Posterior vena cava (tissue), 2 donors: Measurements from ENCODE around the gene REXO4. TPM values are rescaled to one million over a fixed set of nuclear protein-coding genes. Genes with fewer than 3 reads are reported as not detected.

Experiments
- DNase-seq: peaks from one replicate; pipeline ENCODE4 v3.0.0-alpha.2; 2020; ENCODE audit warnings: low spot score
- intact Hi-C, 2 donors: fragments of 100-400 bp; cut with DNase I; formaldehyde crosslinking; loops; one replicate each; pipeline versions ENCODE4 v1.14.1 to v1.14.2; 2022 to 2023
- long read RNA-seq, 2 donors: library from polyadenylated mRNA; unstranded; transcript quantifications; one replicate each; pipeline ENCODE4 v2.0.0, GENCODE V29; 2020 to 2021
- total RNA-seq, 2 donors: library from RNA; stranded (reverse); fragmentation: NEBNext Ultra II Directional; extraction: Animal tissue kit (Norgen Biotek cat#: 25700); gene quantifications; one replicate each; pipeline ENCODE4 v1.2.1, GENCODE V29; 2021
- donor health status: DM: yes; HTN: yes; CAD: no.
- donor health status: DM: yes; HTN: yes; CAD: no.

Gene REXO4, protein sequence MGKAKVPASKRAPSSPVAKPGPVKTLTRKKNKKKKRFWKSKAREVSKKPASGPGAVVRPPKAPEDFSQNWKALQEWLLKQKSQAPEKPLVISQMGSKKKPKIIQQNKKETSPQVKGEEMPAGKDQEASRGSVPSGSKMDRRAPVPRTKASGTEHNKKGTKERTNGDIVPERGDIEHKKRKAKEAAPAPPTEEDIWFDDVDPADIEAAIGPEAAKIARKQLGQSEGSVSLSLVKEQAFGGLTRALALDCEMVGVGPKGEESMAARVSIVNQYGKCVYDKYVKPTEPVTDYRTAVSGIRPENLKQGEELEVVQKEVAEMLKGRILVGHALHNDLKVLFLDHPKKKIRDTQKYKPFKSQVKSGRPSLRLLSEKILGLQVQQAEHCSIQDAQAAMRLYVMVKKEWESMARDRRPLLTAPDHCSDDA
- total RNA-seq, result 10 to 100 TPM; 10.4 to 11.1 TPM
- long read RNA-seq, donor 1, partial matches to known transcripts, result 0 of 6 reads
- long read RNA-seq, donor 1, other reads (novel, unspliced or antisense), result 3 of 6 reads
- long read RNA-seq, donor 2, transcript REXO4-202 (8 exons, 2,360 nt), result major isoform, 7 of 17 reads
- long read RNA-seq, donor 2, partial matches to known transcripts, result 3 of 17 reads
- long read RNA-seq, donor 2, other reads (novel, unspliced or antisense), result 7 of 17 reads

GRCh38 chr9:133417541-133418461 lies at the start of gene REXO4:
TSS of gene REXO4 (minus strand) at chr9:133418010. CDS start at chr9:133417844, 166 bp downstream.
- intact Hi-C loops, result loop anchor here in 1 of 2 donors (1.0 to 5.0 kb wide), 2 partner anchors 34 to 610 kb away; partner anchors contain the start of gene BRD3OS
- DNase-seq, result peak; percentile 95

GRCh38 chr9:133467101-133467500 lies 49.3 kb upstream of the REXO4 start:
- DNase-seq, result no peak
- intact Hi-C loops, result no loop called here

DNA sequence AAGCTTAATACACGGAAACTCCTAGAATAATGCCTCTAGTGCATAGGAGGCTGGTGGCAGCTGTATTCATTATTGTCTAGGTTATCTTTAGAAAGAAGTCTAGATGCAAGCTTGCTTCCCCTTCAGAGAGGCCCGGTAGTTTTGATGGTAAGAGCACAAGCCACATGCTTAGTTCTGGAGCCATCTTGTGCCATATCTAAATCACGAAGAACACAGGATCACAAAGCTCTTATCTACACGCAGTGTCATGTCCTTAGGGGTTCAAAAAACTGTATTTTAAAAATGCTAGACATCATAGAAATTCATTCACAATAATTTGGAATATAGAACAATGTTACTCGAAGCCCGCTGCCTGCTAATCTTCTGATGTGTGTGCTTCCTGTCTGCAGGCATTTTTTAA lies 48.2 kb upstream of the REXO4 start:
- intact Hi-C loops, result no loop called here
- DNase-seq, result no peak

- intact Hi-C loops, result no loop called here
- DNase-seq, result no peak
Measured at GRCh38 chr9:133464638-133465037, 46.8 kb upstream of the REXO4 start.

DNA sequence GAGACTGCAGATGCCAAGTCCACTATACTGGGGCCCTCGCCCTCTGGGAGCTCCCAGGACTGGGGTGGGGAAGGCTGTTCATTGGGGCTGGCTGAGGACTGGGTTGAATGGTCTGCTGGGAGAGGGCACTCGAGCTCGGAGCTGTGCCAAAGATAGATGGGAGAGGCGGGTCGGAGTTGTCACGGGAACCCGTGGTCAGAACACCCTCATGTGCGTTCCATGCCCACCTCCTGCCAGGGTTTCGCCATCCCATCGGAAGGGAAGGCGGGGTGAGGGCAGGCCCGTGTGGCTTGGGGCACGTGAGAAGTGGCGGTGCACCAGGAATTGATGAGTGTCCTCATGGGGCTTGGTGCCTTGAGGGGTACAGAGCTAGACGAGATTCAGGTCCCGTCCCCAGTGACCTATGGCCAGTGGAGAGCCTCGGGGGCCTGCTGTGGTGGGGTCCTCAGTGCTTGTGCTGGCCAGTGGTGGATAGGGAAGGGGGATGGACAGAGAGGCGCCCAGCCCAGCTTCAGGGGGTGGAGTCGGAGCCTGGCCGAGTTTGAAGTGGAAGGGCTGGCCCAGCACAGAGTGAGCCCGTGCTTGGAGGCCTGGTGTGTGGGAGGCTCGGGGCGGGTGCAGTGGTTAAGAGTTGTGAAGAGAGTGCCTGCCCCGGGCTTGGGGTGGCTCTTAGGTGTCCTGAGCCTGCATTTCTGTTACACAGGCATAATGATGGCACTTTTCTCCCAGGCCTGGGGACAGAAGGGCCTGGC lies 46.2 kb upstream of the REXO4 start:
- intact Hi-C loops, result no loop called here
- DNase-seq, result no peak

DNA sequence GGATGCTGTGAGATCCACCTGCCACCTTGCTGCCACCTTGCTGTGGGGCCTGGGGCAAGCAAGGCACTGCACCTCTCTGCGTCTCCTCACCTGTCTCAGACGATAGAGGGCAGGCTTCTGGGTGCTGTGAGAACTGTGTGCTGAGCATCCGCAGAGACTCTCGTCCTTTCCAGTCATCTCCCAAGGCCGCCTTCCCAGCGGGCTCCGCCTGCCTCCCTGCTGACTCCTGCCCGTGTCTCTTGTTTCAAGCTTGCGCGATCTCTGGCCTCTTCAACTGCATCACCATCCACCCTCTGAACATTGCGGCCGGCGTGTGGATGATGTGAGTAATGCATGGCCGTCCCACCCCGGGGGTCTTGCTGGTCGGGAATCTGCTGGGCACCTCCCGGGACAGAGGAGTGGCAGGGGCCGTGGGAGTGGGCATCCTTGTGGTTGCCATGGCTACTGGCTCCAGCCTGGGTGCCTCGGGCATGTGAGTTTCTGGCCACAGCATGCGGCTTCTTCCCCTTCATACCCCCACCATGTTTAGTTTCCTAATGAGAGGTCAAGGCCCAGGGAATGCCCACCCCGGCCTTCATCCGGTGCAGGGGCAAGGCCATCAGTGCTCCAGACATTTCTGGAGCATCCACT lies 45.5 kb upstream of the REXO4 start:
- DNase-seq, result no peak
- intact Hi-C loops, result no loop called here

DNA sequence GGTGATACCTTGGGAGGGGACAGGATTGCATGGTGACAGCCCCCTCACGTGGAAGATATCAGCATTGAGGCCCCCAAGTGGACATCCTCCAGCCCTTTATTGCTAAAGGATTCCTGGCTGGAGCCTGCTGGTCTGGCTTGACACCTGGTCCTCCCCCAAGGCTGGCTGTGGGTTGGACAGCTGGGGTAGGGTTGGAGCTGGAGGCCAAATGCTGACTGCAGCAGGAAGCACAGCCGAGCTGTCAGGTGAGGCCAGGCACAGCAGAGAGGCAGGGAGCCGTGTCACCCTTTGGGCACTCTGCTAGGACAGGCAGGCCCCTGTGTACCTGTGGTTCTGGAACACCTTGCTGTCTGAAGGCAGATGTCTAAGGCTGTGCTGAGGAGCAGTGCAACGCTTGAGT lies 44.2 kb upstream of the REXO4 start:
- no peak for DNase-seq
- intact Hi-C loops, result no loop called here

DNA sequence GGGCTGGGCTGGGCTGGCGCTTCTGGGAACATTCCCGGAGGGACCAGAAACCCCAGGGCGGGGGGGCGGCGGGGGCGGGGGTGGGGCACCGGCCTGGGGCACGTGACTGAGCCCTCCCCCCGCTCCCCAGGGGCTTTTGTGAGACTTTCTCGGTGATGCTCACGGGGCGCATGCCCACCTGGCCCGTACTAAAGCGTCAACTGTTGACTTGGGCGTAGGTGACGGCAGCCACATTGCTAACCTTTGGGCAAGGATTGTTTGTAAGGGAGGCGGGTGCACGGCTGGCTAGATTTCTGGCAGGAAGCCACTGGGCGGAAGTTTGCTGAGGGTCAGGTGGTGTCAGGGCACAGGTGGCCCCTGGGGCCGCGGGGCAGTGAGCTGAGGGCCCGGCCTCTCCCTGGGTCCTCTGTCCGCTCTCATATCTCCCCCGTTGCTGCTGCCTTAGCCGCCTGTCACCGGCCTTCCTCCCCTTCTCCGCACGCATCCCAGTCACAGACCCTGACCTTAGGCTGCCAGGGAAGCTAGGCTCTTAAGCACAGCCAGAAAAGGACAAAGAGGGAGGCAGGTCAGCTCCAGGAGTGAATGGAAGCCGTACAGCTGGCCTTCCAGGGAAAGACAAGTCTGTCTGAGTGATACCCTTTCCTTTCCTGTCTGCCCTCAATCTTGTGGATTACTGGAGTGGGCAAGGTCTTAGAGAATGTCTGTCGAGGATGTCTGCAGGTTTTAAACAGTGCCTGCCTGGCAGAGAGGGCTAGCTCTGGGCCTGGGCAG lies 42.8 kb upstream of the REXO4 start:
- intact Hi-C loops, result no loop called here
- no peak for DNase-seq

DNA sequence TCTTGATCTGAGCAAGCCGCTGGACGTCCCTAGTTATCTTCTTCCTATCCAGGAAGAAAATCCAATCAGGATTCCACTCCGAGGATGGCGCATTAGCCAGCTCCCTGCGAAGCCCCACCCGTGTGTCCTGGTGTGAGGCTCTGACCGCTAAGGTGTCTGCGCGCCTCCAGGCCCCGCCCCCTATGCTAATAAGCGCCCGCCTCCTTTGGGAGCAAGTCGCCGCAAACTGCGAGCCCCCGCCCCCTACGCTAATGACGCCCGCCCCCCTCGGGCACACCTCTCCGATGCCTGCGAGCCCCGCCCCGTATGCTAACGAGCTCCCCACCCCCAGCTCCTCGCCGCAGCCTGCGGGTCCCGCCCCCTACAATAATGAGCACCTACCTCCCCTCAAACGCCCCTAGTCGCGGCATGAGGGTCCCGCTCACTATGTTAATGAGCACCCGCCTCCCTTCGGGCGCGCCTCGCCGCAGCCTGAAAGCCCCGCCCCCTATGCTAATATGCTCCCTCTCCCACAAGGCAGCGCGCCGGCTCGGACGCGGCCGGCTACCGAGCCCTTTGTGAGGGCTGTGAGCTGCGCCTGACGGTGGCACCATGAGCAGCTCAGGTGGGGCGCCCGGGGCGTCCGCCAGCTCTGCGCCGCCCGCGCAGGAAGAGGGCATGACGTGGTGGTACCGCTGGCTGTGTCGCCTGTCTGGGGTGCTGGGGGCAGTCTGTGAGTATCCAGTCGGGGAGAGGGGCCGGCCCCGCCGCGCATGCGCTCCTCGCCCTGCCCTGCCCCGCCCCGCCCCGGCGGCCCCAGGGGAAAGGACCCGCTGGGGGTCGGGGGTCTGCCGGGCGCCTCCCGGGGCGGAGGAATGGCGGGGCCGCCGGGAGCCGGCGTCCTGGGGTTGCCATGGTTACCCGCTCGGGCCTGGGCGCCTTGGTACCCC lies 41.9 kb upstream of the REXO4 start, which contains the start of gene CACFD1:
Gene CACFD1, plus strand, starts transcription at position 503 of the 929 bp plus-strand sequence. Its CDS starts 89 bp downstream, at position 592.
- DNase-seq, result peak; percentile 98
- intact Hi-C loops, result no loop called here

DNA sequence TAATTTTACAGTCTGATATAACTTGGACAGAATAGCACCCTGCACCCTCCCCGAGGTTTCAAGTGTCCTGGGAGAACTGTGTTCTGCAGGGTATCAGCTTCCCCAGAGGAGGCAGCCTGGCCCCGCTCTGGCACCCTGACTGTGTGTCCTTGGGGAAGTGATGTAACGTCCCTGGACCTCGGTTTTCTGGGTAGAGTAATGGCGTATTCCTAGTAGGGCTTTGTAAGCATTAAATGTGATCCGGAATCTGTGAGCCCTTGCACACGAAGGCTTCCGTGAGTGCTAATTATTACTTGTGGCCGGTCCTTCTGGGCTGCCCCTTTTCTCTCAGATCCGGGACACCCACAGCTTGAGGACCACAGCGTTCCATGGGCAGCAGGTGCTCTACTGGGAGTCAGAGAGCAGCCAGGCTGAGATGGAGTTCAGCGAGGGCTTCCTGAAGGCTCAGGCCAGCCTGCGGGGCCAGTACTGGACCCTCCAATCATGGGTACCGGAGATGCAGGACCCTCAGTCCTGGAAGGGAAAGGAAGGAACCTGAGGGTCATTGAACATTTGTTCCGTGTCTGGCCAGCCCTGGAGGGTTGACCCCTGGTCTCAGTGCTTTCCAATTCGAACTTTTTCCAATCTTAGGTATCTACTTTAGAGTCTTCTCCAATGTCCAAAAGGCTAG lies 41.0 kb upstream of the REXO4 start:
- intact Hi-C loops, result no loop called here

GRCh38 chr9:133457748-133458147 lies 39.9 kb upstream of the REXO4 start:
- DNase-seq, result no peak
- intact Hi-C loops, result no loop called here

More for the DNA sequence above, 41.0 kb upstream of the REXO4 start:
- DNase-seq, result no peak

DNA sequence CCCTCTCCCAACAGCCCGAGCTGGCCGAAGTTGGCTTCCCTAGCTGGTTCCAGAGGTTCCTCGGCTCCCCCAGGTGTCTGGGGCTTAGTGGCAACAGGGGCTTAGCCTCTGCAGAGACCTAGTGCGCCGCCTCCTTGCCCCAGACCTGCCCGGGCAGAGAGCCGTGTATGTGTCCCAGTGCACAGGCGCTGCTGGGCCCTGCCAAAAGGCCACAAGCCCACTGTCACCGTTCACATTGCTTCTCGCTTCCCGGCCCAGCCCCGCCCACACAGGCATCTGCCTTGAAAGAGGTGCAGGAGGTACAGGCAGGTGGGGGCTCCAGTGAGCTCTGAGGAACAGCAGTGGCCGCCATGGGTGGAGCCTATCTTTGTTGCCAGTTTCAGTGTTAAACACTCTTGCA lies 39.4 kb upstream of the REXO4 start:
- intact Hi-C loops, result no loop called here
- DNase-seq, result no peak

GRCh38 chr9:133456409-133456808 lies 38.6 kb upstream of the REXO4 start:
- intact Hi-C loops, result no loop called here
- DNase-seq, result no peak

- intact Hi-C loops, result no loop called here
- no peak for DNase-seq
Measured at GRCh38 chr9:133455936-133456335, 38.1 kb upstream of the REXO4 start.

GRCh38 chr9:133454943-133455673 lies 37.3 kb upstream of the REXO4 start:
- intact Hi-C loops, result no loop called here
- no peak for DNase-seq

- no peak for DNase-seq
- intact Hi-C loops, result no loop called here
Measured at GRCh38 chr9:133454325-133454724, 36.5 kb upstream of the REXO4 start.
